ENCODE data around the gene KCNQ1. TPM values are rescaled to one million over a fixed set of nuclear protein-coding genes. Genes with fewer than 3 reads are reported as not detected.

KCNQ1 gene
- total RNA-seq, 1 experiment from 2014 or later, result 10.7 TPM

DNA sequence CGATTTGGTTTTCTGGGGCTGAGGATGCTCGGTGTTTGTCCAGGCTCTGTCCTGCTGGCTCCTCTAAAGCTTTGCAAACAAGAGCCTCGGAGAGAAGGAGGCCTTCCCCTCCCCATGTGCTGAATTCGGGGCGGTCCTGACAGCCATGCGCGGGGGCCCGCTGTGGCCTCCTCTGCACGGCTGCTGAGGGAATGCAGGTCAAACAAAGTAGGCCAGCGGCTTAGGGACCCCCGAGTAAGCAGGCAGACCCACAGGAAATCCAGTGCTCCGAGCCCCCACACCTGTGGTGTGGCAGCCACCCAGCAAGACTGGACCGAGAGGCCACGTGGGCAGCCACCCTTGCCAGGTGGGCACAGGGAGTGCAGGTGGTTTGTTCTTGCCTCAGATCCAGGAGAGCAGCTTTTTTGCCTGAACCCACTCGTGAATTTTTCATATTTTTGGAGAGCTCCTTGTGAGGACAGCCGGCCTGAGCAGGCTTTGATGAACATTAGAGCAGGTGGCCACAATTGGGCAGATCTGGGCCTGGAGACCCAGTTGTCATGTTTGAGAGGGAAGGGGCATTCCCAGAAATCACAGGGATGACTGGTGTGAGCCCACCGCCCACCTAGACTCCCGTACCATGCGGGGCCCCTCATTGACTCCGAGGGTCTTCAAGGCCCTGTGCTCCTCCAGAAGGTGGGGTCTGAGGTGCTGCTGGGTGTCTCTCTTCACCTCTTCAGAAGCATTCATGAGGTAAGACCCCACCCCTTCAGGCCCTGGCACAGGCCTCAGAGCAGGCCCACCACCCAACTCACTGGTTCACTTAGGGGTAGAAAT is 298.0 kb downstream of the KCNQ1 start:
- Histone ChIP-seq H3K9me2 (ENCODE audit: insufficient read depth) (no peaks in the 10 kb centered on the region), H3K4me2 (ENCODE audit: low read length) (no peak overlapping the region), H3K4me3 (replicated peaks in 1 of 2; ENCODE audit: low read depth in 1 of 2, low read length in 2 of 2) (no peak overlapping the region), H3K9me3 (ENCODE audit: control insufficient read depth in 1 of 2, insufficient read depth in 1 of 2, low read depth in 1 of 2, low read length in 2 of 2) (no peaks in the 10 kb centered on the region), H4K20me1 (ENCODE audit: insufficient read depth) (no peaks in the 10 kb centered on the region), H3K4me1 (ENCODE audit: control insufficient read depth in 1 of 2, insufficient read depth in 2 of 2, low read length in 2 of 2) (peaks cover 5 to 12% of the 10 kb centered on the region in 2 experiments; a peak in 3 of 4 replicates), H3K9ac (ENCODE audit: low read length) (no peak overlapping the region), H2AFZ (ENCODE audit: low read depth, low read length, poor library complexity, severe bottlenecking) (no peak overlapping the region), H3K36me3 (ENCODE audit: control insufficient read depth in 1 of 2, insufficient read depth in 2 of 2, low read length in 2 of 2) (no peaks in the 10 kb centered on the region), H3K27me3 (ENCODE audit: insufficient read depth, low read length) (no peaks in the 10 kb centered on the region), H3K27ac (ENCODE audit: low read depth, low read length) (no peak overlapping the region), H3K79me2 (ENCODE audit: insufficient read depth, low read length) (no peaks in the 10 kb centered on the region)
- intact Hi-C loops (cut with micrococcal nuclease), result no loop called here
- DNase-seq (ENCODE audit: low read depth, low spot score) (no peak), ATAC-seq (no peak)
- TF ChIP-seq, protein P1, sequence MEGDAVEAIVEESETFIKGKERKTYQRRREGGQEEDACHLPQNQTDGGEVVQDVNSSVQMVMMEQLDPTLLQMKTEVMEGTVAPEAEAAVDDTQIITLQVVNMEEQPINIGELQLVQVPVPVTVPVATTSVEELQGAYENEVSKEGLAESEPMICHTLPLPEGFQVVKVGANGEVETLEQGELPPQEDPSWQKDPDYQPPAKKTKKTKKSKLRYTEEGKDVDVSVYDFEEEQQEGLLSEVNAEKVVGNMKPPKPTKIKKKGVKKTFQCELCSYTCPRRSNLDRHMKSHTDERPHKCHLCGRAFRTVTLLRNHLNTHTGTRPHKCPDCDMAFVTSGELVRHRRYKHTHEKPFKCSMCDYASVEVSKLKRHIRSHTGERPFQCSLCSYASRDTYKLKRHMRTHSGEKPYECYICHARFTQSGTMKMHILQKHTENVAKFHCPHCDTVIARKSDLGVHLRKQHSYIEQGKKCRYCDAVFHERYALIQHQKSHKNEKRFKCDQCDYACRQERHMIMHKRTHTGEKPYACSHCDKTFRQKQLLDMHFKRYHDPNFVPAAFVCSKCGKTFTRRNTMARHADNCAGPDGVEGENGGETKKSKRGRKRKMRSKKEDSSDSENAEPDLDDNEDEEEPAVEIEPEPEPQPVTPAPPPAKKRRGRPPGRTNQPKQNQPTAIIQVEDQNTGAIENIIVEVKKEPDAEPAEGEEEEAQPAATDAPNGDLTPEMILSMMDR (IDR thresholded peaks at IDR 0.05 in 2 of 3, conservative IDR thresholded peaks at IDR 0.05 in 1 of 3; ENCODE audit: borderline replicate concordance in 1 of 3, insufficient read depth in 1 of 3, low read depth in 2 of 3, low read length in 2 of 3), result no peak
- TF ChIP-seq REST (IDR thresholded peaks at IDR 0.05; ENCODE audit: low read depth), result no peak
- TF ChIP-seq ELF1 (IDR thresholded peaks at IDR 0.05; ENCODE audit: borderline replicate concordance, low read depth), result no peak
- TF ChIP-seq YY1 (IDR thresholded peaks at IDR 0.05; ENCODE audit: extremely low read depth, insufficient replicate concordance, low read depth, low read length), result no peak
- TF ChIP-seq ZFX (IDR thresholded peaks at IDR 0.05), result no peak
- TF ChIP-seq SRF (IDR thresholded peaks at IDR 0.05; ENCODE audit: low read depth), result no peak
- TF ChIP-seq, protein P2, sequence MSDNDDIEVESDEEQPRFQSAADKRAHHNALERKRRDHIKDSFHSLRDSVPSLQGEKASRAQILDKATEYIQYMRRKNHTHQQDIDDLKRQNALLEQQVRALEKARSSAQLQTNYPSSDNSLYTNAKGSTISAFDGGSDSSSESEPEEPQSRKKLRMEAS (IDR thresholded peaks at IDR 0.05), result no peak
- TF ChIP-seq TCF7L2 (IDR thresholded peaks at IDR 0.05; ENCODE audit: borderline replicate concordance, extremely low read depth, insufficient read depth, insufficient read length), result no peak
- TF ChIP-seq POLR2AphosphoS5 (IDR thresholded peaks at IDR 0.05; ENCODE audit: low read depth, low read length), result no peak
- no peak for TF ChIP-seq EGR1 (IDR thresholded peaks at IDR 0.05; ENCODE audit: low read depth)
- TF ChIP-seq CBX3 (IDR thresholded peaks at IDR 0.05; ENCODE audit: low read depth), result no peak
- TF ChIP-seq RAD21 (IDR thresholded peaks at IDR 0.05; ENCODE audit: low read depth), result no peak
- no peak for TF ChIP-seq FOSL1 (IDR thresholded peaks at IDR 0.05; ENCODE audit: low read depth)
- no peak for TF ChIP-seq EZH2 (IDR thresholded peaks at IDR 0.05)
- TF ChIP-seq CEBPB (IDR thresholded peaks at IDR 0.05; ENCODE audit: low read depth), result no peak
- TF ChIP-seq SIN3A (IDR thresholded peaks at IDR 0.05; ENCODE audit: low read depth), result no peak
- TF ChIP-seq JUND (IDR thresholded peaks at IDR 0.05), result no peak
- TF ChIP-seq POLR2A (IDR thresholded peaks at IDR 0.05; ENCODE audit: borderline replicate concordance, extremely low read depth, insufficient read depth, insufficient read length), result no peak
- TF ChIP-seq SP1 (IDR thresholded peaks at IDR 0.05; ENCODE audit: low read depth), result no peak
- RAD21 ChIA-PET (ENCODE audit: low non-redundant PET in 1 of 2, low total read pairs in 2 of 2, uncharacterized antibody in 2 of 2, unreplicated experiment in 2 of 2), result no interaction called here
- POLR2A ChIA-PET, result no interaction called here
- CTCF ChIA-PET, result no interaction called here
- no TSS peak for BruUV-seq (replicated peaks)
